NCI-H1048 (cell line): ENCODE measurements around the gene TRIM73.
"Not testable (repeated sequence)": the region's sequence is repeated elsewhere in the genome, so short reads cannot be mapped to it uniquely, and the experiment has no call there.

Source experiments
- DNase-seq: peaks from one replicate; lab custom pipeline; 2025; lab: John Stamatoyannopoulos, UW

TRIM73 gene

GRCh38 chr7:75415829-75416373 lies 20.5 kb downstream of the TRIM73 start:
- DNase-seq: not testable (repeated sequence)

GRCh38 chr7:75416787-75417186 lies 21.4 kb downstream of the TRIM73 start:
- DNase-seq: not testable (repeated sequence)

GRCh38 chr7:75418292-75418858 lies 22.9 kb downstream of the TRIM73 start:
- DNase-seq: not testable (repeated sequence)

GRCh38 chr7:75419210-75419609 lies 23.8 kb downstream of the TRIM73 start:
- not testable (repeated sequence) for DNase-seq

- not testable (repeated sequence) for DNase-seq
Measured at GRCh38 chr7:75419693-75420092, 24.3 kb downstream of the TRIM73 start.

GRCh38 chr7:75420152-75420551 lies 24.7 kb downstream of the TRIM73 start:
- not testable (repeated sequence) for DNase-seq

GRCh38 chr7:75421798-75422710 lies 26.6 kb downstream of the TRIM73 start:
- DNase-seq: not testable (repeated sequence)

- DNase-seq: not testable (repeated sequence)
Measured at GRCh38 chr7:75423481-75423880, 28.1 kb downstream of the TRIM73 start.

GRCh38 chr7:75439000-75439399 lies 43.6 kb downstream of the TRIM73 start:
- not testable (repeated sequence) for DNase-seq

- DNase-seq: not testable (repeated sequence)
Measured at GRCh38 chr7:75442101-75442464, 46.7 kb downstream of the TRIM73 start.

- DNase-seq: not testable (repeated sequence)
Measured at GRCh38 chr7:75442465-75443111, 47.2 kb downstream of the TRIM73 start.

GRCh38 chr7:75449946-75450345 lies 54.5 kb downstream of the TRIM73 start:
- DNase-seq: not testable (repeated sequence)

- not testable (repeated sequence) for DNase-seq
Measured at GRCh38 chr7:75452494-75452955, 57.1 kb downstream of the TRIM73 start.
